Measurements from ENCODE around the gene MBNL2.

MBNL2 gene

GRCh38 chr13:97408938-97409337 is 186.8 kb downstream of the MBNL2 start:
- no peaks in the 10 kb centered on the region for H3K36me3 Mint-ChIP-seq (ENCODE audit: low read depth)
- no peaks in the 10 kb centered on the region for H3K4me1 Mint-ChIP-seq
- H3K4me3 Mint-ChIP-seq: no peak overlapping the region
- no peaks in the 10 kb centered on the region for H3K27me3 Mint-ChIP-seq (ENCODE audit: low read depth)
- no peak for TF ChIP-seq CTCF (IDR thresholded peaks at IDR 0.05; ENCODE audit: unreplicated experiment in 3 of 3)
- no peak overlapping the region for H3K27ac Mint-ChIP-seq
- no peaks in the 10 kb centered on the region for H3K9me3 Mint-ChIP-seq

- Mint-ChIP-seq H3K4me3 (no peak overlapping the region), H3K36me3 (ENCODE audit: low read depth) (no peaks in the 10 kb centered on the region), H3K9me3 (no peaks in the 10 kb centered on the region), H3K27ac (no peak overlapping the region), H3K4me1 (no peaks in the 10 kb centered on the region), H3K27me3 (ENCODE audit: low read depth) (no peaks in the 10 kb centered on the region)
- TF ChIP-seq CTCF (IDR thresholded peaks at IDR 0.05; ENCODE audit: unreplicated experiment in 3 of 3): no peak
These were observed 189.9 kb downstream of the MBNL2 start for GRCh38 chr13:97411984-97412383.

- Mint-ChIP-seq H3K4me1 (no peaks in the 10 kb centered on the region), H3K4me3 (no peak overlapping the region), H3K9me3 (no peaks in the 10 kb centered on the region), H3K36me3 (ENCODE audit: low read depth) (no peaks in the 10 kb centered on the region), H3K27ac (no peak overlapping the region), H3K27me3 (ENCODE audit: low read depth) (no peaks in the 10 kb centered on the region)
- TF ChIP-seq CTCF (IDR thresholded peaks at IDR 0.05; ENCODE audit: unreplicated experiment in 3 of 3): no peak
These were observed 191.6 kb downstream of the MBNL2 start for GRCh38 chr13:97413694-97414093.

GRCh38 chr13:97414392-97414791 is 192.3 kb downstream of the MBNL2 start:
- TF ChIP-seq CTCF (IDR thresholded peaks at IDR 0.05; ENCODE audit: unreplicated experiment in 3 of 3): no peak
- Mint-ChIP-seq H3K4me1 (no peaks in the 10 kb centered on the region), H3K9me3 (no peaks in the 10 kb centered on the region), H3K36me3 (ENCODE audit: low read depth) (no peaks in the 10 kb centered on the region), H3K4me3 (no peak overlapping the region), H3K27me3 (ENCODE audit: low read depth) (no peaks in the 10 kb centered on the region), H3K27ac (no peak overlapping the region)

GRCh38 chr13:97417698-97418097 is 195.6 kb downstream of the MBNL2 start:
- Mint-ChIP-seq H3K9me3 (no peaks in the 10 kb centered on the region), H3K4me3 (no peak overlapping the region), H3K27ac (no peak overlapping the region), H3K4me1 (no peaks in the 10 kb centered on the region), H3K27me3 (ENCODE audit: low read depth) (no peaks in the 10 kb centered on the region), H3K36me3 (ENCODE audit: low read depth) (no peaks in the 10 kb centered on the region)
- no peak for TF ChIP-seq CTCF (IDR thresholded peaks at IDR 0.05; ENCODE audit: unreplicated experiment in 3 of 3)

- Mint-ChIP-seq H3K36me3 (ENCODE audit: low read depth) (no peaks in the 10 kb centered on the region), H3K4me1 (no peaks in the 10 kb centered on the region), H3K27me3 (ENCODE audit: low read depth) (no peaks in the 10 kb centered on the region), H3K27ac (no peak overlapping the region), H3K9me3 (no peaks in the 10 kb centered on the region), H3K4me3 (no peak overlapping the region)
- no peak for TF ChIP-seq CTCF (IDR thresholded peaks at IDR 0.05; ENCODE audit: unreplicated experiment in 3 of 3)
These were observed 200.3 kb downstream of the MBNL2 start for GRCh38 chr13:97422118-97423054.

Measured in nephron (organoid).